Fibroblast of the conjunctiva (primary cell): ENCODE data around the gene CACNB2.

Experiments
- DNase-seq: peaks from one replicate; pipeline ENCODE4 v3.0.0-alpha.2; 2010; ENCODE audit warnings: low read depth

Gene CACNB2

DNA sequence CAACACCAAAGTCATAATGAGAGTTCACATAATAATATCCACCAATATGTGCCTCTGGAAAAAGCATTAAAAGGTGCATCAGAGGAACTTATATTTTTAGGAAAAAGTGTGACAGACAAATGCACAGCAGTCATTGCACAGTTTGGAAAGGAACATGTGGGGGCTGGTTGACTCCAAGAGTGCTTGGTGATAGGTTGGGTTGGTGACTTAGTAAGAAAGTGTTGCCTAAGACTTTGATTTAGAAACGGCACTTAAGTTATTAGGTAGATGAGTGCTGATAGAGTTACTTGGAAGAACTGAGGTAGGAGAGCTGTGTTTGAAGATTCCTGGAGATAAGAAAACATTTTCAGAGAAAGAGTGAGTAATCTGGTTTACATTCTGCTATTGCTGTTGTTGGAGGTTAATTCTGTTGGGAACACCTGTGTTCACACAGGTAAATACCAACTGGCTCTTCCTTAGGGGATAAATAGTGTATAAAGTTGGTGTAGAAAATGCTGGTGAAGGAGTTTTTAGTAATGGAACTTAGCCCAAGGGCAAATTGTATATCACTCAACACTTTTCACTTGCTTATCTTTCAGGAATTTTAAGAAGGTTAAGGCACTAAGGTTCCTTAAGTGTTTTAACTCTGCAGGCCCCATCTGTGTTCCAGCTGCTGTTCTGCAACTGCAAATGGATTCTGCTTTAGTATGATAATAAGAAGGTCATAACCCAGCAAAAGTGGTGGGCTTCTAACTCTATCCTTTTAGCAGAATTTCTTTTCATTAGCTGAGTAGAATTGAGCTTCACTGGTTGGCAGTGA lies 315.1 kb downstream of the CACNB2 start:
- DNase-seq = no peak

DNA sequence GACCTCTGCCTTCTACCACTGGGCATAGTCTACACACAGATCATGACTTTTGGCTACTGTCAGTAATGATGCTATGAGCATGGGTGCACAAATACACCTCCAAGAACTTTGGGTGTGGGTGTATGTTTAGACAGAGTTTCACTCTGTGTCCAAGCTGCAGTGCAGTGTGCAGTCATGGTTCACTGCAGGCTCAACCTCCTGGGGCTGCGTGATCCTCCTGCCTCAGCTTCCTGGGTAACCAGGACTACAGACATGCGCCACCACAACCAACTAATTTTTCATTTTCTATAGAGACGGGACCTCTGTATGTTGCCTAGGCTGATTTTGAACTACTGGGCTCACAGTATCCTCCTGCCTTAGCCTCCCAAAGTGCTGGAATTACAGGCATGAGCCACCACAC lies 316.8 kb downstream of the CACNB2 start:
- DNase-seq = no peak

DNA sequence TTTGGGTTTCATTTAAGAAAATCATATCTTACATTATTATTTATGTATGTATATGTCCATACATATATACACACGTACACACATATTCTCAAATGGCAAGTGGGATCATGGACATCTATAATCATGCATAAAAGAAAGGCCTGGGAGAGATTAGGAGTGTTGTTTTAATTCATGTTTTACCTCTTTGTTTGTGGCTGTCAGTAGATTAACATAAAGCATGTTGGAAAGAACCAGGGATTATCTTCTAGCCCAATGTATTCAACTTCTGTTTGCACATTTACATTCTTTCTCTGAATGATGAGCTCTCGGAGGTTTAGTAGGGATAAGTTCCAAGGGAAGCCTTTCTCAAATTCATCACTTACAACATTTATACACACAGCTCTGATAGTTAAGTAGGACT lies 319.8 kb downstream of the CACNB2 start:
- no peak for DNase-seq

DNA sequence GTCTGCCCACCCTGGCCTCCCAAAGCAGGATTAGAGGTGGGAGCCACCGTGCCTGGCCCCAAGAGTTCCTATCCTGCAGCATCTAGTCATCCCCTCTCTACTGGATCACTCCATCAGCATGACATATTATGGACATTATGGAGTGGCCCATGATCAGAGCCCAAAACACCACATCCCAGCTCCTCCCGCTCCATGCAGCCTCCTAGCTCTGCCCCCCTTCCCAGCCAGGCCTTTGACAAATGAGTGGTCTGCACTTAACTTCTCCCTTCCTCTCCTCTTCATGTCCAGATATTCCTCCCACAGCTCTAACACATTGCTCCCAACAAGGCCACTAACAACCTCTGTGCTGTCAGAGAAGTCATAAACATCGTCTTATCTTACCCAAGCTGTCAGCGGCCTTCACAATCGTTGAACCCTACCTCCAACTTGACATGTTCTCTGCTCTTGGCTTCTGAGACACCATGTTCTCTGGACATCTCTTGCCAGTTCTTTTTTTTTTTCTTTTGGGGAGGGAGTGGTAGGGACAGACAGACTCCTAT lies 323.5 kb downstream of the CACNB2 start:
- DNase-seq = no peak

DNA sequence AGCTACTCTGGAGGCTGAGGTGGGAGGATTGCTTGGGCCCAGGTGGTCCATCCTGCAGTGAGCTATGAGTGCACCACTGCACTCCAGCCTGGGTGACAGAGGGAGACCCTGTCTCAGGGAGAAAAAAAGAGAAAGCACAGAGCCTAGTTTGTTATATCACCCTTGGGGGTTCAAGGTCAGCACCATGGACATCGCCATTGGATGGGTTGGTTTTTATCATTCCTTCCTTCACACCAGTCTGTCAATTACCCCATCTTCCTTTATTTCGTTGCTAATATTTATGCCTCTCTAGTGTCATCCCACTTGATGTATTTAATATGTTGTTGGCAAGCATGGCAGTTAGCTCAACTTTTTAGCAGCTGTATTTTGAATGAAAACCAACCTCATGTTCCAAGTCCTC lies 328.9 kb downstream of the CACNB2 start:
- DNase-seq = no peak

DNA sequence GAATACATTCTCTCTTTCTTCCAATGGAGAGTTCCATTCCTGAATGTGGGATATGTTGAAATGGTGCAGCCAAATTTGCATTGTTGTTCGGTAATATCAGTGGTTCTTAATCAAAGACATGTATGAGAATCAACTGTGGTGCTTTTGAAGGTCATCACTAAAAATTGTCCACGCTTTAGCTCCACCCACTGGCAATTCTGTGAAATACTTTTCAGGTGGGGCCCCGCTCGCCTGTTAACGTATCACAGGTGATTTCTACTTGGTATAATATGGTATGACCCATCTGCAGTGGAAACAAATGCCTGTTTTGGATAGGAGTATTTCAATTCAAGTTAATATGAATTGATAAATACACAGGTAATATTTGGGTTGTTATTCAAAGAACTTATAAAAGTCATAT lies 332.8 kb downstream of the CACNB2 start:
- DNase-seq = no peak

DNA sequence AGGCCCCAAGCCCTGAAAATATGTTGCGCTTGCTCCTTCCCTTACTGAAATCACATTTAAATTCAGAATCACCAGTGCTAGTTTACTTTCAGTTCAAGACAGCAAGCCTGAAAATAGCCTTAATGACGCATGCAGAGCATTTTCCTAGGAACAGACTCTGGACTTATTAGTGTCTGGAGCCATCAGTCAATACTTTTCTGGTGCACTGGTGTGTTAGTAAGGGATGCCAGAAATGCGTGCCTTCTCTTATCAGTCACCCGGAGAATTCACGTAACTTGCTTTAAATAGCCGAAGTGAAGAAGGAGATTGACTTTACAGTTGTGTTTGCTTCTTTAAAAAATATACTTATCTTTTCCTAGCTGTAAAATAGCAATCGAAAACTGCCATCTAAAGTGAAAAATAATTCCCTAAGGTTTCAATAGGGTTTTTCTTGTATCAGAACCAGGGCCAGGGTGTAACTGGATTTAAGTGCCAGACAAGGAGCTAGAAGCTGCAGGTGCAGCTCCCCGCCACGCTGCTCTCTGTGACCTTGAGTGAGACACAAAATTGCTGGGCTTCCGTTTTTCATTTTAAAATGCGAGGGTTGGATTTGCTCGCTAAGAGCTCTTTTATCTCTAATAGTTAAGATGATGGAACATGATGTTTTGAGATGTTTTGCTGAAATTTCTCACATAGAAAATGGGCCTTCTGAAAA lies 333.3 kb downstream of the CACNB2 start:
- DNase-seq = no peak

DNA sequence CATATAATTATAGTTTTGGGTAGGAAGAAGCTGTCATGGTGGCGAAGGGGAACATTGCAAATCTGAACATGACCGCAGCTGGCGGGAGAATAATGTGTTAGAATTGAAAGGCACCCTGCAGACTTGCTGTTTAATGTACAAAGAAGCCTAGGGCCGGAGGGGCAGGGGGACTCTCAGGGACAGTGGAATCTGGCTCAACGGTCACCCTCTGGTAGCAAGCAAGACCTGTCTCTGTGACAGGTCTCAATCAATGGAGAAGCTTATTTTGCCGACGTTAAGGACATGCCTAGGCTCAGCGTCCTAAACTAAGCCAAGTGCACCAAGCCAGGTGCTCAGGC lies 333.9 kb downstream of the CACNB2 start:
- no peak for DNase-seq

DNA sequence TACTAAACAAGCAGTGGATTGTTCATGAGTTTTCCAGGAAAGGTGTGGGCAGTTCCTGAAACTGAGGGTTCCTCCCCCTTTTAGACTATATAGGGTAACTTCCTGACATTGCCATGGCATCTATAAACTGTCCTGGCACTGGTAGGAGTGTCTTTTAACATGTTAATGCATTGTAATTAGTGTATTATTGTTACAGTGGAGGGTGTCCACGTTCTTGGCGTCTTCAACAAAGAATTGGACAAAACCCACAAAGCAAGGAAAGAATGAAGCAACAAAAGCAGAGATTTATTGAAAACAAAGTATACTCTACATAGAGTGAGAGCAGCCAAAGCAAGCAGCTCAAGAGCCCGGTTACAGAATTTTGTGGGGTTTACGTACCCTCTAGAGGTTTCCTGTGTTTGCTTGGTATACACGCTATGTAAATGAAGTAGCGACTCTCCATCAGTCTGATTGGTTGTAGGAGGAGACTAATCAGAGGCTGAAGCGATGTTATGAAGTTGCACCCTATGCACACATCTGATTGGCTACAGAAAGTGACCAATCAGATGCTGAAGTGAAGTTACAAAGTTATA lies 335.9 kb downstream of the CACNB2 start:
- no peak for DNase-seq

DNA sequence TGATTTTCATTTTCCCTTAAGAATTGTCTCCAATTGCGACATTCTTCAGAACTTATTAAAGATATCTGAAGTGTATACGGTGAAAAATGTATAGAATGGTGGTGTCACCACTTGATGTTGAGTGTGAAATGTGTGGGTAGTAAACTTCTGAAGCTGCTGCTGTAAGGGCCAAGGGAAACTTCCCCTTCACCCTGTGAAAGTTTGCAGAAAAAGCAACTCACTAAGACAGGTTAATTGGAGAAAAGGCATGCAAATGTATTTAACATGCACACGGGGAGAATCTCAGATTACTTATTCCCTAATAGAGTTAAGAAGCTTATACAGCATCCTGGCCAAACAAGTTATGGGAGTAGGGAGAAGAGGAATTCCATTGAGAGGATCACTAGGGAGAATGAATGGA lies 338.1 kb downstream of the CACNB2 start:
- no peak for DNase-seq

DNA sequence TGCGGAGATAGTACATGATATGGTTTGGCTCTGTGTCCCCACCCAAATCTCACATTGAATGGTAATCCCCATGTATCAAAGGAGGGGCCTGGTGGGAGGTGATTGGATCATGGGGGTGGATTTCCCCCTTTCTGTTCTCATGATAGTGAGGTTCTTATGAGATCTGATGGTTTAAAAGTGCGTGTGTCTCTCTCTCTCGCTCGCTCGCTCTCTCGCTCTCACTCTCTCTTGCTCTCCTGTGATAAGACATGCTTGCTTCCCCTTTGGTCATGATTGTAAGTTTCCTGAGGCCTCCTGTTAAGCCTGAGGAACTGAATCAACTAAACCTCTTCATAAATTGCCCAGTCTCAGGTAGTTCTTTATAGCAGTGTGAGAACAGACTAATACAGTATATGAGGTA lies 339.3 kb downstream of the CACNB2 start:
- DNase-seq = no peak

DNA sequence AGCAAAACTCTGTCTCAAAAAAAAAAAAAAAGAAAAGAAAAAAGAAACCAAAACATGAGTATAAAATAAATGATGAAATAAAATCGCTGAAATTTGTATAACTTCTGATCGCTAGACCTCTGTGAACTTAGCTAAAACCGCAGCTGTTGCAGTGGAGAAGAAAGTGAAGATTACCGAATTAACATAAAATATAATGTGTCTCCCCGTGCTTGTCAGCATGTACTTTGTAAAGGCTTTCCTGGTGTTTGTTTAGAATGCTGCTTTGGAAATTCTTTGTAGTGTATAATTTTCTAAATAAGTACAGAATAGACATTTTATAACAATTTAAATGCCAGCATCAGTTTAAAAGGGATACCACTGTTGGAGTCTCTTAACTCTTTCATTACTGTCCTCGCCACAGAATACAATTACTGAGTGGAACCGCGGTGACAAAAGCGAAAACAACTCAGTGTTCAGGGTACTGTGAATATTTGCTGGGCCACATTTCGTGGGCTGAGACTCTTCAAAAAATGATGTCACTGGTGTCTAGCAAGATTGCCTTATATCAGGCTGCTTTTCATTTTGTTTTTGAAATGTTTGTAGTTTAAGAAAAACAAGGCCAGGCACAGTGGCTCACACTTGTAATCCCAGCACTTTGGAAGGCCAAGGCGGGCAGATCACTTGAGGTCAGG lies 343.4 kb downstream of the CACNB2 start:
- DNase-seq = no peak

DNA sequence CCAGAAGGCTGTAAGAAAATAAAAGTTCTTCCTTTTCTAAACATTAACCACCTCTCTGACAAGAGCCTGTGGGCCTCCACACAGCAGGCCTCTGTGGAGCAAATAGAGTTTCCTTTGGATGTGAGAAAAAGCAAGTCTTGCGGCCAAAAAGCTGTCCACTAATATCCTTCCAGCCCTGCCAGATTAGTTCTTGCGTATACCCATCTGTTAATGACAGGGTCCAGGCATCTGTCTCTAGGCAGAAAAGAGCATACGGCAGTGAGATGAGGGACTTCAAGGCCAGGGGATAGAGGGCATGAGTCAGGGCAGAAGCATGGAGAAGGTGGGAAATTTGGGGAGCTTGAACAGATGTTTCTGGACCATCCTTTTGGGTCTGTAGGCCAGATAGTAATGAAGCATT lies 346.2 kb downstream of the CACNB2 start:
- no peak for DNase-seq

DNA sequence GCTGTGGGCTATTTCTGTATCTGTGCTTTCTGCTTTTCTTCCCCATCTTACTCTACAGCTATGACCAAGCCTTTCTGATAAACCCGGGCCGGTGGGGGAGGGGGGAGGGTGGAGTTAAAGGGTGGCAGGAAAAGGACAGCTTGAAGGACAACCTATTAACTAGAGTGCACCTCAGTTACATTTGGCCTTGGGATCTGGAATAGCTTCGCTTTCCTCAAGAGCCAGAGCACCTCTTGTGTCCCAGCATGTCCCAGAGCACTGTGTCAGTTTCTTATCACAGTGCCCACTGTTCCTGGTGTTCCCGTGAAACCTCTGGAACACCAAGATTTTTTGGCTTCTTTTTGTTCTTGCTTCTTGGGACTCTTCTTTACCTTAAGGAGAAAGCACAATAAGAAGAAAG lies 350.5 kb downstream of the CACNB2 start:
- DNase-seq = no peak

DNA sequence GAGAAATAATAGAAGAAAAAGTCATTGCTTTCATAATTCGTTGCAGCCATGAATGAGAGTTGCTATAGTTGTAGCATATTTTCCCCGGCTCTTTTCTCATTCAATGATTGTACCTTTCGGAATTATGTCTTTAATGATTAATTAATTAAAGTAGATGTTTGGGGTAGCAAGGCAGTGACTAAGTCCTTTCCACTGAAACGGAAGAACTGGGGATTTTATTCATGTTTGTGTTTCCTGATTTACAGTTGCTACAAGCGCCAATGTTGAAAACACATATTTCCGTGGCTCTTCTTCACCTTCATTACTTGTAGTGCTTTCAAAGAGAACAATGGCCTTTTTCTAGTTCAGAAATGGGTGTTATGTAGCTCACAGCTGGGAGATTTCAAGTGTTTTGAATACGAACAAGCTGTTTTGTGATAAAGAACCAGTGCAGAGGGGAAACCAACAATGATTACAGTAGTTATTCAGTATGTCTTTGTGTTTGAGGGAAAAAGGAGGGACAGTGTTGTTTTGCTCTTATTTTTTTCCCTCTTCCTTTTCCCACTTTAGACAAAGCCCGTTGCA lies 357.7 kb downstream of the CACNB2 start:
- DNase-seq = no peak

DNA sequence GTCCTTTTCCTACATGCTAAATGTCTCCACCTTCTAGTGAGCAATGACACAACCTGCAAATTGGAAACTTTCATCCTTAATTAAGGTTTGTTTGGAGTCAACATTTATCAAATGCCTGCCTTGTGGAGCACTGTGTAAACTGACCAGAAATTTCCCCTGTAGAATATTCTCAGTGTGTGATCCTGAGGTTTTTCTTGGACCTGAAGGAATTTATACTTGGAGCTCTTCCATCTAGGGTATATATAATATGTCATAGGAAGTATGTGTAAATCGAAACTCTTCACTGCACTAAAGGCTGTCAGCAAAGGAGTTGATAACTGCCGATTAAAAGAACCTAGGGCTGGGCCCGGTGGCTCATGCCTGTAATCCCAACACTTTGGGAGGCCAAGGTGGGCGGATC lies 358.8 kb downstream of the CACNB2 start:
- DNase-seq = no peak

DNA sequence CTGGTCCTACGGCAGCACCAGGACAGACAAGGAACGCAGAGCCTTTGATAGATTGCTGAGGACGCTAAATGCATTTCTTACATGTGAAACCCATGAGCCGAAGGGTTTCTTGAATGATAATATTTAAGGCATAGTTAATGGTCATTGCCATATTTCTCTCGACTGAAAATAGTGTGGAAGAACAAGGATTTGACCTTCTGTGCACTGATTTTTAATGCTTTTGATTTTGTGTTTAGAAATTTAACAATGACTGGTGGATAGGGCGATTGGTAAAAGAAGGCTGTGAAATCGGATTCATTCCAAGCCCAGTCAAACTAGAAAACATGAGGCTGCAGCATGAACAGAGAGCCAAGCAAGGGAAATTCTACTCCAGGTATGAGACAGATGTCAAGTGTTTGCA lies 360.4 kb downstream of the CACNB2 start:
- DNase-seq = no peak

DNA sequence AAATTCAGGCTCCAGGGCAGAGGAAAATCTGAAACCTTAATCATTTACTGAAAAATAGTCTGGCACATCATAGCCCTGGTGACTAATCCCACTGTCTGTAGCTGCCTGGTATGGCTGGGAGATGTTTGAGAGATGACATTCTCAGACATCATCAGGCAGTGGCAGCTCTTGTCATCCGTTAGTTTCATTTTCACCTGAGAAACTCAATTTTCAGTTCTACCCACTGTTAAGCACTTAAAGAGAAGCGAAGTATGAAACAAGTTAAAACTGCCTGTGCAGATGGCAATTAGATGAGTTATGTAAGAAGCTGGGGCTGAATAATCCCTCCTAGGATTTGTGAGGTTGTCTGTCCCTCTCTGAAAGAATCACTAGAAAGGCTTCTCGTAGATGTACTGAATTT lies 361.0 kb downstream of the CACNB2 start:
- DNase-seq = no peak

DNA sequence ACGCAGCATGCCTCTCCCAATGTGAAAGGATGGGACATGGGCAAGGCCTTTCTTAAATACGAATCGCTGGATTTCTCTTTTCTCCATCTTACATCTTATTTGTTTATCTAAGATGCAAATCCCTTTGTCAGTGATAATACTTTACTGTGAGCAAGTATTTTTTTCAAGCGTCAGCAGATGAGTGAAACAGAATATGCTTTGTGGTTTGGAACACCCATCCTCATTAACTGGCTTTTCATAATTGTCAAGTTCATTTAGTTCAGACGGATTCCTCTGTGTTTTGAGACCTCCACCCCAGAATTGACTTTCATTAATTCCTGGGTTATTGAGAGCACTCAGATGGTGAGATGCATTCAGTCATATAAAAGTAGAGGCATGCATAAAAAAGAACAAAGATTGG lies 361.4 kb downstream of the CACNB2 start:
- DNase-seq = no peak

DNA sequence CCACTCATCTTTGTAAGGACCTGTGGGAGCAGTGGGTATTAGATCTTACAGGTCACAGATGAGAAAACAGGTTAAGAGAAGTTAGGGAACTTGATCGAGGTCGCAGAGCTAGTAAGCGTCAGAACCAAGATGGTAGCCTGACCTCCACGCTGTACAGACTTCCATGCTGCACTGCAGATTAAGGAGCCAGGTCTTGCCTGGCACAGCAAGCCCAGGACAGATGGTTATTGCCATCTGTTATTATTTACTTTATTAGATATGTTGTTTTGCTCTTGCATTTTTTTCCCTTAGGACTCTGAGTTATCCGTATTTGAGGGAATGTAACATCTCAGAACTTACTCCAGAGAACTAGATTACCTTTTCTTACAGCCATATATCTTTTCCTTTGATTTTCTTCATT lies 363.9 kb downstream of the CACNB2 start:
- DNase-seq = no peak

DNA sequence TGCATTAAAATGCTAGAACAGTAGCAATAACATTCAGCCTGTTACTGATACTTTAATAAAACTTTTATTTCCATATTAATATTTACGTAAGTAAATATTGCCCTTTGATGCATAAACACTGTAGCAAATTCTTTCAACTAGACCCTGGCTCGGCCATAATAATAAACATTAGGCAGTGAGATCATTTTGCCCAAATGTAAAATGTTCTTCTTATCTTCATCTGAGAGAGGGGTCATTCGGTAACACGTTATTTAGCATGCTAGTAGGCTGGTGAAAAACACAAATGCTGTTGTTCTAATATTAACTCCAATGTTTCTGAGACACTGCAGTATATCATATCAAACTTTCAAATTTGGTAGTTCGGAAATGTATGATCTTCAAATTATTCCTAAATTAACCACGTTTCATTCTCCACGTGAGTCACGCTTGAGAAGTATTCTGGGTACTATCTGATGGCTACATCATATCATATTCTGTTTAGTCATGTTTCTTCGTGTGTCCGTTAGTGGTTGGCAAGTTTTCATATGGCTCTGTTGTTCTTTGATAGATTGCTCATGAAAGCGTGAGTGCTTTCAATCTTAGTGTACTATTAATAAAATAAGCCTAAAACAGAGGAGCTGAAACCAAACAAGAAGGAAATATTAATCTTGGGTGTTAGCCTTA lies 365.4 kb downstream of the CACNB2 start:
- peak; percentile 16 for DNase-seq

DNA sequence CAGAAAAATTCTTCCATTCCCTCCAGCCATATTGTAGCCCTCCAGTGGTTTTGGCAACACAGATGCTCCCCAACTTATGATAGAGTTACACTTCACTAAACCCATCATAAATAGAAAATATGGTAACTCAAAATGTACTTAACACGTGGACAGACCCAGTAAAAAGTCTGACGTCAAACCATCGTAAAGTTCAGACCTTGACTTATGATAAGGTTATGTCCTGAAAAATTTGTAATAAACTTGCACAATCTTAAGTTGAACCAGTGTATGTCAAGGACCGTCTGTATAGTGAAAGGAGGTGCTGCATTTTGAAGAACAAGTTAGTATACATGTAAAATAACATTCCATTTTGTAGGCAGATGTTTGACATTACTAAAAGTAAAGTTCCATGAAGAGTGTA lies 368.4 kb downstream of the CACNB2 start:
- DNase-seq = no peak
